ENCODE measurements around the gene GFRA1.
"Not testable (repeated sequence)": the region's sequence is repeated elsewhere in the genome, so short reads cannot be mapped to it uniquely, and the experiment has no call there.

Gene GFRA1

DNA sequence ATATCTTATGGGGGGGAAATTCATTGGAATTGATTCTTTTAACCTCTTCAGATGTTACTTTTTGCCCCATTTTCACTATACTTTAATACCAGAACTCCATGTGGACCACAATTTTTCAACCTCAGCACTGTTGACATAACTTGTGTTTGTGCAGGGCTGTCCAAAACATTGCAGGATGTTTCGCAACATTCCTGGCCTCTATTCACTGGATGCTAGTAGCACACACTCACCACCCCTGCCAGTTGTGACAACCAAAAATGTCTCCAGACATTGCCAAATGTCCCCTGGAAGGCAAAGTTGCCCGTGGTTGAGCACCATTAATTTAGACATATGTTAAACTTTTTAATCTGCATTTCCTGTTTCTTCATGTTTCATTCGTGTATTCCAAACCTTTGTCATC is 234.7 kb downstream of the GFRA1 start:
- peak; percentile 60 for DNase-seq (ENCODE audit: low read depth)
- no peak overlapping the region for H3K4me3 ChIP-seq (ENCODE audit: control insufficient read depth, low read depth, low read length)
- TF ChIP-seq, protein P1, sequence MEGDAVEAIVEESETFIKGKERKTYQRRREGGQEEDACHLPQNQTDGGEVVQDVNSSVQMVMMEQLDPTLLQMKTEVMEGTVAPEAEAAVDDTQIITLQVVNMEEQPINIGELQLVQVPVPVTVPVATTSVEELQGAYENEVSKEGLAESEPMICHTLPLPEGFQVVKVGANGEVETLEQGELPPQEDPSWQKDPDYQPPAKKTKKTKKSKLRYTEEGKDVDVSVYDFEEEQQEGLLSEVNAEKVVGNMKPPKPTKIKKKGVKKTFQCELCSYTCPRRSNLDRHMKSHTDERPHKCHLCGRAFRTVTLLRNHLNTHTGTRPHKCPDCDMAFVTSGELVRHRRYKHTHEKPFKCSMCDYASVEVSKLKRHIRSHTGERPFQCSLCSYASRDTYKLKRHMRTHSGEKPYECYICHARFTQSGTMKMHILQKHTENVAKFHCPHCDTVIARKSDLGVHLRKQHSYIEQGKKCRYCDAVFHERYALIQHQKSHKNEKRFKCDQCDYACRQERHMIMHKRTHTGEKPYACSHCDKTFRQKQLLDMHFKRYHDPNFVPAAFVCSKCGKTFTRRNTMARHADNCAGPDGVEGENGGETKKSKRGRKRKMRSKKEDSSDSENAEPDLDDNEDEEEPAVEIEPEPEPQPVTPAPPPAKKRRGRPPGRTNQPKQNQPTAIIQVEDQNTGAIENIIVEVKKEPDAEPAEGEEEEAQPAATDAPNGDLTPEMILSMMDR (conservative IDR thresholded peaks at IDR 0.05; ENCODE audit: control insufficient read depth, insufficient read depth, low read depth, low read length) = no peak

DNA sequence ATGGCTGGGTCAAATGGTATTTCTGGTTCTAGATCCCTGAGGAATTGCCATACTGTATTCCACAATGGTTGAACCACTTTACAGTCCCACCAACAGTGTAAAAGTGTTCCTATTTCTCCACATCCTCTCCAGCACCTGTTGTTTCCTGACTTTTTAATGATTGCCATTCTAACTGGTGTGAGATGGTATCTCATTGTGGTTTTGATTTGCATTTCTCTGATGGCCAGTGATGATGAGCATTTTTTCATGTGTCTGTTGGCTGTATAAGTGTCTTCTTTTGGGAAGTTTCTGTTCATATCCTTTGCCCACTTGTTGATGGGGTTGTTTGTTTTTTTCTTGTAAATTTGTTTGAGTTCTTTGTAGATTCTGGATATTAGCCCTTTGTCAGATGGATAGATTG is 237.6 kb downstream of the GFRA1 start:
- not testable (repeated sequence) for DNase-seq (ENCODE audit: low read depth); H3K4me3 ChIP-seq (ENCODE audit: control insufficient read depth, low read depth, low read length)

DNA sequence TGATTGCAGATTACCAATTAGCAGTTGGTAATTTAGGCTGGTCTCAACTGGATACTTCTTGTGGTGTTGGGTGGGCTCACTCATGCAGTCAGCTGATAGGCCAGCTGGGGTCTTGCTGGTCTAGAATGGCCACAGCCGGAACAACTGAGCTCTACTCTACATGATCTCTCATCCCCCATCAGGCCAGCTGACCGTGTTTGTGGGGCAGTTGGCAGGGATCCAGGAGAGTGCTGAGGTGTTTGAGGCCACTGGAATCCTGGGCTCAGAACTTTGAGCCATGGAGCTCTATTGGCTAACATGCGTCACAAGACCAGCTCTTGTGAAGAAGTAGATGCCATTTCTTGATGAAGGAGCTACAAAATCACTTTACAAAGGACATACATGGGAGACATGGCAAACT is 242.4 kb downstream of the GFRA1 start:
- no peak overlapping the region for H3K4me3 ChIP-seq (ENCODE audit: control insufficient read depth, low read depth, low read length)
- TF ChIP-seq, protein P1 (conservative IDR thresholded peaks at IDR 0.05; ENCODE audit: control insufficient read depth, insufficient read depth, low read depth, low read length) = no peak
- DNase-seq (ENCODE audit: low read depth) = no peak

DNA sequence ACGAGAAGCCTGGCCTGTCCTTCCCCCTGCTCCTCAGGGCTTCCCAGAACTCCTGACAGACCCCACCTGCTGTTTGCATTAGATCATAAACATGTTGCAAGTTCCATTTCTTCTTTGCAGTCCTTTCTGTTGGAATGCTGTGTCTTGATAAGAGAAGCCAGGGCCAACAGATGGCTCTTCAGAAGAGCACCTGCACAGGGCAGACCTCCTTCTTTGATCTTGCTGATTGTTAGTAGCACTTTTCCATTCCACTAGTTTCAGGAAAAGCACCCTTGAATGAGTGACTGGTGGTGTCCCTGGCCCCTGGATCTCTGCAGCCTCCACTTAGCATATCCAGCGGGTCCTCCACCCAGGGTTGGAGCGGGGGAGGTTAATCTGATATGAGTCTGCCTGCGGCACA is 243.2 kb downstream of the GFRA1 start:
- H3K4me3 ChIP-seq (ENCODE audit: control insufficient read depth, low read depth, low read length) = no peak overlapping the region
- no peak for DNase-seq (ENCODE audit: low read depth)
- TF ChIP-seq, protein P1 (conservative IDR thresholded peaks at IDR 0.05; ENCODE audit: control insufficient read depth, insufficient read depth, low read depth, low read length) = no peak

DNA sequence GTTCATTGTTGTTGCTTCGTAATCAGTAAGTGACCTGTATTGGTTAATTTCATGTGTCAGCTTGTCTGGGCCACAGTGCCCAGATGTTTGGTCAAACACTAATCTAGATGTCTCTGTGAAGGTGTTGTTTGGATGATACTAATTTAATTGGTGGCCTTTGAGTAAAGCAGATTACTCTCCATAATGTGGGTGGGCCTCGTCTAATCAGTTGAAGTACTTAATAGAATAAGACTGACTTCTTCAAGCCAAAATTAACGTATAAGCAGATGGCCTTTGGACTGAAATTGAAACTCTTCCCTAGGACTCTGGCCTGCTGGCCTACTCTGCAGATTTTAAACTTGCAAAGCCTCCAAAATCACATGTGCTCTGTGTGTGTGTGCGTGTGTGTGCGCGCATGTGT is 245.7 kb downstream of the GFRA1 start:
- no peak overlapping the region for H3K4me3 ChIP-seq (ENCODE audit: control insufficient read depth, low read depth, low read length)
- TF ChIP-seq, protein P1 (conservative IDR thresholded peaks at IDR 0.05; ENCODE audit: control insufficient read depth, insufficient read depth, low read depth, low read length) = no peak
- DNase-seq (ENCODE audit: low read depth) = no peak

DNA sequence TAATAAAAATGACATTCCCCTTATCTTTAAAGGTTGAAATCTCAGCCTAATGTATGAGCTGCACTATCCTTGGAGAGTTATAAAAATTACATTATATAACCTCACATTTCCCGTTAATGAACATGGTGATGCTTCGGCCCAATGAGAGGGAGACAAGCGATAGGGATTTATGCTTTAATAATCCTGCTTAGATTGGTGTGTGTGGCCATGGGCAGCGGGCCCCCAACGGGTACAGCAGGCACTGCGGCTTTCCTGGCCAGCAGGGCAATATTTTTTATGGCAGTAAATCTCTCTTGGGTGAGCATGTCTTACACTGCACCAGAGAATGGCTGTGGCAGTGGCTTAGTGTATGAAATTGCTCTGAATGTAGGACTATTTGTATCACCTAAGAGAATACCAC is 246.3 kb downstream of the GFRA1 start:
- H3K4me3 ChIP-seq (ENCODE audit: control insufficient read depth, low read depth, low read length) = no peak overlapping the region
- no peak for DNase-seq (ENCODE audit: low read depth)
- TF ChIP-seq, protein P1 (conservative IDR thresholded peaks at IDR 0.05; ENCODE audit: control insufficient read depth, insufficient read depth, low read depth, low read length) = no peak

DNA sequence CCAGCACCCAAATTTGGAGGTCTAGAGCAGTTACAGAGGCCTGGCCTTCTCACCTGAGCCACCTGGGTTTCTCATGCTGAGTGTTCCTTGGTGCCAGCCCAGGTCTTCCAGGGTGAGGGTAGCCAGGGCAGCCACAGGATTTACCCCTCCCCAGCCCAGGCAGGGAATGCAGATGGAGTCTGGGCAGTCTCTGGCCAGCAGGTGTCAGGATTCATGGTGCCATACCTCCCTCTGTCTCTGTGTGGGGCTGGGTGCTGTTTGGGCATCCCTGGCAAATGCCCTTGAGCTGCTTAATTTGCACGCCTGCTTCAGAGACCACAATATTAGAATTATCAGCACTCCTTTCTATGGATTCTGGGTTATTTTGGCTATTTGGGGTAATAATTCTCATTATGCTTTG is 246.7 kb downstream of the GFRA1 start:
- DNase-seq (ENCODE audit: low read depth) = no peak
- H3K4me3 ChIP-seq (ENCODE audit: control insufficient read depth, low read depth, low read length) = no peak overlapping the region
- TF ChIP-seq, protein P1 (conservative IDR thresholded peaks at IDR 0.05; ENCODE audit: control insufficient read depth, insufficient read depth, low read depth, low read length) = no peak
